Measurements from ENCODE around the gene CAMKMT. TPM values are rescaled to one million over a fixed set of nuclear protein-coding genes. Genes with fewer than 3 reads are reported as not detected.

The CAMKMT gene
- total RNA-seq, 1 donor from 2014 or later, result 6.1 TPM

DNA sequence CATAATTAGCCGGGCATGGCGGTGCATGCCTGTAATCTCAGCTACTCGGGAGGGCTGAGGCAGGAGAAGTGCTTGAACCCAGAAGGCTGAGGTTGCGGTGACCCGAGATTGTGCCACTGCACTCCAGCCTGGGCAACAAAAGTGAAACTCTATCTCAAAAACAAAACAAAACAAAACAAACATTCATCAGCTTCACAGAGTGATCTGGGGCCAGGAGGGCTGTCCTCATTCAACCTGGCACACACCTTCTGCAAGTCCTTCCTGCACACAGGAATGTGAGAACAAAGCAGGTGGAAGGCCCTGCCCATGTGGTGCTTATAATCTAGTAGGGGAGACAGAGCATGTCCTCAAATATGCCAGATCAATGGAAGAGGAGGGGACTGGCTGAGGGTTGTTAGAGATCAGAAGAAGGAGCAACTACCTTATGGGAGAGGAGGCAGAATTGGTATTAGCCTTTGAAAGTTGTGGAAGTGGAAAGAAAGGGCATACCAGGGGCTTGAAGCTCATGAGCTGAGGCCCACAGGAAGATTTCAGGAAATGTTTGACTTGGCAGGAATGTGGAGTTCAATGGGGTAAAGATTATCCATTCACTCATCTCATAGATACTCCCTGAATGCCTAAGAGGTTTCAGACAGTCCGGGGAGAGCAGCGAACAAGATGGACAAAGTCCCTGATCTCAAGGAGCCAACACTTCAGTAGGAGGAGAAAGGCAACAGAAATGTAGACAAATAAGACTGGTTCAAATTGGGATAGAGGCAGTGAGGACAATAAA, 424.5 kb downstream of the CAMKMT start:
- no peak for DNase-seq (ENCODE audit: extremely low read depth, low read depth, low spot score)

- no peak for DNase-seq (ENCODE audit: extremely low read depth, low read depth, low spot score)
Measured at GRCh38 chr2:44786817-44787214, 425.1 kb downstream of the CAMKMT start.

GRCh38 chr2:44787663-44788062, 425.9 kb downstream of the CAMKMT start:
- no peak for DNase-seq (ENCODE audit: extremely low read depth, low read depth, low spot score)

DNA sequence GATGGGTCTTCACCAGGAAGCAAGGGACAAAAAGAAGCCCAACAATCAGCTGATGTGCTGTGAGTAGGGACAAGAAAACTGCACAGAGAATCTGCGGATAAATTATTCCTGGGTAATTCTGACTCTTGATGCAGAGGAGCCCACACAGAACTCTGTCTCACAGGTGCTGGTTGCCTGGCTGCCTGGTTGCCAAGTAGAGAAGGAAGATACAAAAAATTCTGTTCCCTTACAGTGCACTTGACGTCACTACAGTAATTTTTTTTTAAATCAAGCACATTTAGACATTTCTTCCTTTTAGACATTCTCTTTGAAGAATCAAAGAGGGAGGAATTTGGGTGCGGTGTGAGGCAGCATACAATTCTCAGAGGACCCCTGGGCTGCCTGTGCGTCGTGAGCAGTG, 427.7 kb downstream of the CAMKMT start:
- no peak for DNase-seq (ENCODE audit: extremely low read depth, low read depth, low spot score)

DNA sequence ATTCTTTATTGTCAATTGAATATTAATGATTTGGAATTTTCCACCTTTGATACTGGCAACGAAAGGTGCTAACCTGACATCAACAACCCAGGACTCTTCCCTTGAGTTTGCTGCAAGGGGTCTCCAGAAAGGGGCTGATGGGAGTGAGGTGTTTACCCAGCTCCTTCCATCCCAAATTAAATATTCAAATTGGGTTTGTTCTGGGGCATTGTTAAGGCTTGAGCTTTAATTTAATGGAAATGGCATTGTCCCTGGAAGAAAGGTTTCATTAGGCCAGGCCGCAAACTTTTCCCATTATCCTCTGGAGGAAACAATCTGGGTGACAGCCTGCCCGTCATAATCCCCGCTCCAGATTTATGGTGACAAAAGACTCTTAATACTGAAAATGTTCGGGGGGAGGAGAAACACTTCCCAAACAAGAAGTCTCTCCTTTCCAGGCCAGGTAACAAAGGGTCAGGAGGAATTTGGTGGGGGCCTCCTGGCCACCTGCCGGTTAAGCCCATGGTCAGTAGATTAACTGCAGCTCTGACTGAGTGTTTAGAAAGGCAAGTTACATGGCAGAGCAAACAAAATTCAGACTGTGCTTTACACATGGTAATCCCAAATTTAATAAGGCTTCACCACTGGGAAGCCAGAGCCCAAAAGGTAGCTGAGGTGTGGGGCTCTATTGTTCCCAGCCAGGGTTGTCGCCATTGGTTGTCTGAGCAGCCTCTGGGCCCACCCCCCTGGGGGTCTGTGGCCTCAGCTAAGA, 428.4 kb downstream of the CAMKMT start:
- DNase-seq (ENCODE audit: extremely low read depth, low read depth, low spot score), result no peak

GRCh38 chr2:44793322-44793870, 431.6 kb downstream of the CAMKMT start:
- no peak for DNase-seq (ENCODE audit: extremely low read depth, low read depth, low spot score)

GRCh38 chr2:44796771-44797170, 435.0 kb downstream of the CAMKMT start:
- DNase-seq (ENCODE audit: extremely low read depth, low read depth, low spot score), result no peak

DNA sequence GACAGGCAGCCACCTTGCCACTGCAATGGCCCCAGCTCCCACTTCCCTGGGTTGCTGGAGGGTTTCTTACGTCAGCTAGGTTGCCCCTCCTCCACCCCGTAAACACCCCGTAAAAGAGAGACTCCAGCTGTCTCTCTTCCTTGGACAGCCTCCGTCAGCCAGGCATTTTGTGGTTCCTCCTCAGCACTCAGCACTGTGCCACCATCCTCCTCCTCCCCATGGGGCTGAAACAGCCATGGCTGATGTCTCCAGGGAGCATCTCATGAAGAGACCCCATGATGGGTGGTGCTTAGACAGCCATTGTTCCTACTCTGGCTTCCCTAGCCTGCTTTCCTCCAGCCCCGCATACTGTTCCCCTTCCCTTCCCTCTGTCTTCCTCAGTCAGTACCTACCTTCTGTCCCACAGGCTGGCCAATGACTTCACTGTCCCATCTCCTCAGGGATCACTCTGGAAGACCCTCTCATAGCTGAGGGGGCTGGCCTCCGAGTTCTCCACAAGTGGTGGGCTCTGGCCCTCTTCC, 436.5 kb downstream of the CAMKMT start:
- DNase-seq (ENCODE audit: extremely low read depth, low read depth, low spot score), result no peak

- DNase-seq (ENCODE audit: extremely low read depth, low read depth, low spot score), result no peak
Measured at GRCh38 chr2:44799105-44799504, 437.4 kb downstream of the CAMKMT start.

DNA sequence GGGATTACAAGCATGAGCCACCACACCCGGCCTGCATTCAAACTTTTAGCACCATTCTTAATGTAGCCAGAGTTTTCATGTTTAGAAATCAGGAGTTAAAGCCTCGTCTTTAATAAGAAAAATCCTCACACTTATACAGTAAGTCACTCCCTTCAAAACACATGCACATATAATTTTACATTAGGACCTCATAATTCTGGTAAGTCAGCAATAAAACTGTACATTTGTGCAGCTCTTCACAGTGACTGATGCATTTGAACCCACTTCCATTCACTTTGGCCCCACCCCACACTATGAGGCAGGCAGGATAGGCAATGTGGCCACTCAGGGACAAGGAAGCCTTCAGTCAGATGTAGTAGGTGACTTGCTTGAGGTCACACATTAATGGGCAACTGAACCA, 438.0 kb downstream of the CAMKMT start:
- no peak for DNase-seq (ENCODE audit: extremely low read depth, low read depth, low spot score)

DNA sequence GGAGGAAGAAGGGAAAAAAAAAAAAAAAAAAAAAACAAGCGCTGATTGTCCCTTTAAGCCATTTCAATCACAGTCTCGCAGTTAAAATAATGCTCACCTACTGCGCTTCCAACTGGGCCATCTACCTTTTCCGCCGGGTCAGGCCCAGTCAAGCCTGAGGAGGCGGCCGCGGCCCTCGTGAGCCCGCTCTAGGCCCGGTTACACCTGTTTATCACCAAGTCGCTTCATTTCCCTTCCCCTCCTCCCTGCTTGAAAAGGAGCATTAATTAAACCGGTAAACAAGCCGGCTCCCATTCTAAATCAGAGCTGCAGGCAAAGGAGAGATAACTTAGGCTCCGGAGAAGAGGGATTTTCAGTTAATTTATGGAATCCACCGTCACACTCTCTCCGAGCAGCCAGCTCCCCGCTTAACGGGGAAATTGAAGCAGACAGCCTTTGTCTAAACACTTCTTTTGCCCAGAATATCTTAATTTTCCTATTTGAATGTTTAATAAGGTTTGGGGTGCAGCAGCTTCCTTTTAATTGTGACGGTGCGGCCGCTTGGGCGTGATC, 439.6 kb downstream of the CAMKMT start:
- DNase-seq (ENCODE audit: extremely low read depth, low read depth, low spot score), result no peak

- DNase-seq (ENCODE audit: extremely low read depth, low read depth, low spot score), result peak; percentile 31
Measured at GRCh38 chr2:44801841-44802776, 440.4 kb downstream of the CAMKMT start.

DNA sequence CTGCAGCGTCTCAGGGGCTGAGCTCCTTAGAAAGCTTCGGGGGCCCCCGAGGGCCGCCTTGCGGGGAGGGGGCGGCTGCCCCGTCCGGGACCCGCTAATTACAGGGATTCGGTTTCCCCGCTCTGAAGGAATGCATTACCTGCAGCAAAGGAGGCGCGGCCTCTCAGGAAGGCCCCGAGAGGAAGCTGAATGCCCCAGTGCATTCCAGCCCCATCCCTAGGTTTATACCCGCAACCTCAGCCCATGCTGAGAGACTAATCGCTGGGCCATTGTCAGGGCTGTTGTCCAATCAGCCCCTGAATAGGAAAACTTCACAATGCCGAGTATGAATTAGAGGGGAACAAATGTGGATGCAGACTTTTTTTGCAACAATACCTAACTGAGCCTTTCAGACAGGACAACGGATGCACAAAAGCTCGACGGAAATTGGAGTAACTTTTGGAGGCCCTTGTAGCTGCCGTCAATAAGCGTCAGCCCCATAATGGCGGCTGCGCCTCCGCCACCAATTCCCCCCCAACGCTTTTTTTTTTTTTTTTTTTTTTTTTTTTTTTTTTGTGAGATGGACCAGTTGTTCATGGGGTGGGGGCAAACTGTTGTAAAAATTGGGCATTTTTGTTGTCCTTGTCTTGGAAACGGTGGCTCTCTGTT, 441.2 kb downstream of the CAMKMT start:
- no peak for DNase-seq (ENCODE audit: extremely low read depth, low read depth, low spot score)

GRCh38 chr2:44804406-44805265, 442.9 kb downstream of the CAMKMT start:
- DNase-seq (ENCODE audit: extremely low read depth, low read depth, low spot score), result no peak

DNA sequence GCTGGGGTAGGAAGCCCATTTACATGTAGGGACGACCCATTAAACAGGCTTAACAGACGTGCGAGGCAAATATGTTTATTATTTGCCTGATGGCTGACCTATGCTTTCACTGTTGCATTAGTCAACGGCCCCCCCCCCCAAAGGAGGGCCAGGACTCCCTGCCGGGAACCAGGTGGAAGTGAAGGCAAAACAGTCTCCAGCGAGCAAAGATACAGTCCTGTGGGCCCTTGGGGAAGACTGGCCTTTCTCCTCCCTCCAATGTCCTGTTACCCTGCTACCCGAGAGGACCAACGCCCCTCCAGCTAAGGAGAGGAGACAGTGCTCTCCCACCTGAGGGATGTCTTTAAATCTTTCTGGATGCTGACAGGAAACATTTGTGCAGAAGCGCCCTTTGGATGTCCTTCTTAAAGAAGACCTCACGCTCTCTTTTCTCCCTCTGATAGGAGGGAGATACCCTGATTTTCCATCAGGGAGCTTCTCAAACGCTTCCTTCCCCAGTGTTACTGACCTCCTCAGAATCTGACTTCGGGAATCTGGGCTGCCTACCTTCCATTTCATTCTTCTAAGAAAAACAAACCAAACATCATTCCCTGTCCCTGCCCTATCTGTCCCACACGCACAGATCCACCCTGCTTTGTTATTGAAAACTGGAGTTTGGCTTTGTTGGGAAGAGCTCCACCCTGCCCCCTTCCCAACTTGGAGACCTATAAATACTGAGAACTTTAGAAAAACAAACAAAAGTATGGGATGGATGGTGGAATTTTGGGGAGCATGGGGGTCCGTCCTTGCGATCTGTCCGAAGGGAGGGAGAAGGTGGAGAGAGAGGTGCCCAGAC, 443.9 kb downstream of the CAMKMT start:
- no peak for DNase-seq (ENCODE audit: extremely low read depth, low read depth, low spot score)

DNA sequence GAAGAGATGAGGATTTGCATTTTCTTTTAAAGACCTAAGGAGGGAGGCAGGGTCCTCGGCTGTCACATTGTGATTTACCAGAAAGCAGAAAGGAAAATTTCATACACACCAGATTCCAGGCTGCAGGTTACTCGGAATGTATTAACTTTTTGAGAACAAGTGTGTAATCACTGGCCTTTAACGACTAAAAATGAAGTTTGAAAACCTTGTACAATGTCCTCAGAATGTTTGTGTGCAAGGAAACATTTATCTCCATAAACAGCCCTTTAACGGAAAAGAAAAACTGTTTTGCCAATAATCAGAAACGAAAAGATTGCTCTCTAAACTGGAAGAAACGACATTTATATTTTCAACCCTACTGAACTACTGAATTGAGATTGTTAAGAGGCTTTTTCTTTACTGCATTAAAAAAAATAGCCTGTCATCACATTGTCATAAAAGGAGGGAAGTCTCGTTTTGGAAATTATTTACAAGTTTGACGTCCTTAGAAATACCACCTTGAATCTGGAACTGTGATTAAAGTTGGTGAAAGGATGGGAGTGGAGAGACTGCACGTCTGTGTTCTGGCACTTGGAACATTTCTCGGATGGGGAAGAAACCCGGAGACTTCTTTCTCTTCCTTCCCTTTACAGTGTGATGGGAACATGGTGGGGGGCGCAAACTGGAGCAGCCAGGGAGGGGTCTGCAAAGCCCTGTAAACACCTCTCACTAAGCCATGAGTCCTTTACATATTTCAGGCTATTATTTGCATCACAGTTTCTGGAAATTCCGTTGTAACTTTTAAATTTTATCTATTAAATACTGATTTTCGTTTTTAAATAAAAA, 445.7 kb downstream of the CAMKMT start:
- no peak for DNase-seq (ENCODE audit: extremely low read depth, low read depth, low spot score)

GRCh38 chr2:44810892-44811530, 449.3 kb downstream of the CAMKMT start:
- no peak for DNase-seq (ENCODE audit: extremely low read depth, low read depth, low spot score)
